GM18511 (cell line): Measurements from ENCODE around the gene VSTM2L.

Experiments
- ATAC-seq: cut with Tn5 transposase; IDR thresholded peaks from one replicate; pipeline ENCODE4 v1.9.1; 2021; ENCODE audit warnings: mild to moderate bottlenecking, moderate library complexity; ENCODE audit not compliant: unreplicated experiment

The VSTM2L gene

DNA sequence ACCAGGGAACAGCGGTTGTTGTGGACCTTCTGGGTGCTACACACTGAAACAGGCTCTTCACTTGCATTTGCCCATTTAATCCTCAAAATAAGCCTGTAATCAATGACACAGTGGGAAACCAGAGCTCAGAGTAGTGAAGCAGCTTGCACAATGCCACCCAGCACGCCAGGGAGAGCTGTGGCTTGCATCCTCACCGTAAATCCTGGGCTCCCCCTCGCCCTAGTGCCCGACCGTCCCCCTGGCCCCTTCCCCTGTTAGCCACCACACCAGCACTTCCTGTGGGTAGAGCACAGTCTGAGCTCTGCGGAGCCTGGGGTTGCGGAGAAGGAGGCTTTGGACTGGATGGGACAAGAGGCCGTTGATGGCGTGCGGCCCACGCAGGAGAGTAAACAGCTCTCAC, 14.5 kb downstream of the VSTM2L start:
- no peak for ATAC-seq

- no peak for ATAC-seq
Observed at GRCh38 chr20:37918035-37918434, 15.1 kb downstream of the VSTM2L start.

DNA sequence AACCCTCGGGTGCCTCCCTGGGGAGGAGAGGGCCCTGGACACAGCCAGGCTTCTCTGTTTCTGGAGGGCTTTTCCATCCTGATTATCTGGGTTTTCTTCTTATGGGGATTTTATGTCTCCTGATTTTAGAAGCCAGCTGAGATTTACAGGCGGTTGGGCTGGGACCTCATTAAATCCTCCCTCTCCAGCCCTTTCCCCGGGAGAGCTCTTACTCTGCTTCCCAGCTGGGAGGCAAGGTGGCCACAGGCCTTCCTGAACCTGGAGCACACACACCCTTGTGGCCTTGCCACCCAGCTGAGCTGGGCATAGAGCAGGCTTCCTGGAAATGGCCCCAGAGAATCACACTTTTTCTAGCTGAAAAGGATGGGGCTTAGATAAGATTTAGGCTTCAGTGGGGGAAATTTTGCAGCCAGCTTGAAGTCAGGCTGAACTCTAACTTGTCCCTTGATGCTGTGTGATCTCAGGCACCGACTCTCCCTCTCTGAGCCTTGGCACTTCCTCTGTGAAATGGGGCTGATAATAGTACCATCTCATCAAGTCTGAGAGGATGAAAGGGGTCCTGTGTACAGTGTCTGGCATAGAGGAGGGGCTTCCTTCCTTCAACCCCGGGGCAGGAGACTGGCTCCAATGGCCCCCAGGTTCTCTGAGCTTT, 16.6 kb downstream of the VSTM2L start:
- ATAC-seq: no peak

DNA sequence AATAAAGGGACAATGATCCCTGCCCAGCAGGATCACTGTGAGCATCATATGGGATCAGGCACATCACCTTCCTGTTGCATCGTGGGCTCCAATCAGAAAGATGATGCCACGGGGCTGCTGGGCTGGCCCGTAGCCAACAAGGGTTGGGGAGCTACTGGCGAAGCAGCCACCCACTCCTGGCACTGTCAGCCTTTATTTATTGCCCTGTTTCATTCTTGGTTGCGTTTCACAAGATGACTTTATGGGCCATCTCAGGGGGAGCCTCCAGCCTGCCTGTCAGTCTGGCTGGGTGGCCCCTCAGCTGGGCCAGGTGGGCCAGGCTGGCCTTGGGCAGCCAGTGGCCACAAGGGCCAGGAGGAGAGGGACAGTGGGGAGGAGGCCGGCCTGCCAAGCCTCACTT, 17.3 kb downstream of the VSTM2L start:
- ATAC-seq: no peak

DNA sequence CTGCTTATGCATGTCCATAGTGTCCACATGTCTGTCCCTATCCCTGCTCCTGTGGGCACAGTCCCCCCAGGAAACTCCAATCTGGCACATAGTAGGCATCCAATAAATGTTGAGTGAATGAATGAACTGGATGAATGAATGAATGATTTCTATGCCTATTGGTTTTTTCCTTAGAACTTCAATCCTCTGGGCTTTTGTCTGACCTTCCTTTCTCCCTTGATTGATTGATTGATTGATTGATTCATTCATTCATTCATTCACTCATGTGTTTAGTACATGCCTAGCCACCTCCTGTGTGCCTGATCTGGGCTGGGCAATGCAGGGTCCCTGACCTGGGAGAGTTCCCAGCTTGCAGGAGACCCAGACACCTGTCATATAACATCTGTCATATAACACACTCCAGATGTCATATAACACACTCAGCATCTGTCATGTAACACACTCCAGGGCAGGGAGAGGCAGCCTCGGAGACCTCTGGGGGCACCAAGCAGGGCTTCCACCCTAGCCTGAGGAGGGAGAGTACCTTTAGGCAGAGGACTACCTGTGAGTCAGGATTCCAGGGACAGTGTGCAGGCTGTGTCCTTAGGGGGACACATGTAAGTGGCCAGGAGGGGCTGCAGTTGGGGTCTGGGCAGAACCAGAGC, 17.9 kb downstream of the VSTM2L start:
- ATAC-seq: no peak

- ATAC-seq: peak; percentile 85
Observed at GRCh38 chr20:37921341-37921929, 18.5 kb downstream of the VSTM2L start.

DNA sequence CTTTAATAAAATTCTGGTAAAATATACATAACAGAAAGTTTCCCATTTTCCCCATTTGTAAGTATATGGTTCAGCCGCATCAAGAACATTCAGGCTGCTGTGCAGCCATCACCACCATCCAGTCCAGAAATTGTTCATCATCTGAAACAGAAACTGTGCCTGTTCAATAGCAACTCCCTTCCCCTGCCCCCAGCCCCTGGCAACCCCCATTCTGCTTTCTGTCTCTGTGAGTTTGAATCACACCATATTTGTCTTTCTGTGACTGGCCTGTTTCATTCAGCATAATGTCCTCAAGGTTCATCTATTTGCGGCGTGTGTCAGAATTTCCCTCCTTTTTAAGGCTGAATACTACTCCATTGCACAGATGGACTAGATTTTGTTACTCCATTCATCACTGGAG, 19.1 kb downstream of the VSTM2L start:
- peak; percentile 79 for ATAC-seq

GRCh38 chr20:37925265-37926165, 22.6 kb downstream of the VSTM2L start:
- no peak for ATAC-seq

DNA sequence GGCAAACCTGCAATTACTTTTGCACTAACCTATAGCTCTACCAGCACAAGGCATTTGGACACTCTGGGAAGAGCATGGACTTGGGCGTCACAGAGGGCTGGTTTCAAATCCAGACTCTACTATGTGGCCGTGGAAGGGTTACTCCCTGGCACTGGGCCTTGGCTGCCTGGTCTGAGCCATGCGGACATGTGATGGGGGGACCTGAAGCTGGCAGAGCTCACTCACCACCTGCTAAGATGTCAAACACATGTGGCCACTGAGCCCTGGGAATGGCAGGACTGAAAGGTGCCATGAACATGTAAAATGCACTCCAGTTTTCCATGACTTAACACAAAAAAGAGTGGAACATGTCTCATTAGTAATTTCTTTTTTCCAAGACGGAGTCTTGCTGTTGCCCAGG, 23.7 kb downstream of the VSTM2L start:
- no peak for ATAC-seq

- ATAC-seq: no peak
Observed at GRCh38 chr20:37927410-37928095, 24.6 kb downstream of the VSTM2L start.

DNA sequence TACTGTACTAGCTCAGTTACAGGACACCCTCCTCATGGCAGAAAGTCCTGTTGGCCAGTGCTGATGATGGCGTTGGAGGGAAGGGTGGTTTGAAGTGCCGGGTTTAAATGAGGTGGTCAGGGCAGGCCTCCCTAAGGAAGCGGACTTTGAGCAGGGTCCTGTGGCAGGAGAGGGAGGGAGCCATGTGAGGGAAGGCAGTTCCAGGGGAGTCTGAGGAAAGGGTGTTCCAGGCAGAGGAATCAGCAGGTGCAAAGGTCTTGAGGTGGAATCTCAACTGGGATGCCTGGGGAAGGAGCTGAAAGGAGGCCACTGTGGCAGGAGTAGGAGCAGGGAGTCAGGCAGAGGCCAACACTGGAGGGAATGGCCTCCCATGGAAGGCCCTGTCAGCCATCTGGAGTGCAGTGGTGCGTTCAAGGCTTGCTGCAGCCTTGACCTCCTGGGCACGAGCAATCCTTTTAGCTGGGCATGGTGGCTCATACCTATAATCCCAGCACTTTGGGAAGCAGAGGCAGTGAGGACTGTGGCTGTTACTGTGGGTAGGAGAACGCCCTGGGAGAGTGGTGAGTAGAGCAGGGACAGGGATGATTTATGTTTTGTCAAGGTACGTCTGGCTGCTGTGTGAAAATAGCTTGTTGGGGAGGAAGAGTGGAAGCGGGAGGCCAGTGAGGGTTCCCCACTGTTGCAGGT, 26.2 kb downstream of the VSTM2L start:
- no peak for ATAC-seq

DNA sequence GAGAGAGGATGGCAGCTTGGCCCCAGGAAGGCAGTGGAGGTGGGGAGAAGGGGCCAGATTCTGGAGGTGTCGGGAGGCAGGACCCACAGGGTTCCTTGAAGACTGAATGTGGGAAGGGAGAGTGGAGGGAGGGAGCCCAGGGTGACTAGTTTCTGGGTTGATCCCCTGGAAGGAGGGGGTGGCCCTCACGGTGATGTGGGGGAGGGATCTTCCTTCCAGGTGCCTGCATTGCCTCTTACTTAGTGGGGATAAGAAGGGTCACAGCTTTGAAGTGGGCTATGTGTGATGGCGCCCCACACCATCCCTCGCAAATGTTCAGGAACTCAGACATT, 26.7 kb downstream of the VSTM2L start:
- ATAC-seq: no peak

GRCh38 chr20:37931153-37931922, 28.4 kb downstream of the VSTM2L start:
- ATAC-seq: no peak

GRCh38 chr20:37932074-37932473, 29.1 kb downstream of the VSTM2L start:
- ATAC-seq: no peak

- ATAC-seq: no peak
Observed at GRCh38 chr20:37932919-37933318, 30.0 kb downstream of the VSTM2L start.

- no peak for ATAC-seq
Observed at GRCh38 chr20:37933786-37934633, 31.1 kb downstream of the VSTM2L start.

DNA sequence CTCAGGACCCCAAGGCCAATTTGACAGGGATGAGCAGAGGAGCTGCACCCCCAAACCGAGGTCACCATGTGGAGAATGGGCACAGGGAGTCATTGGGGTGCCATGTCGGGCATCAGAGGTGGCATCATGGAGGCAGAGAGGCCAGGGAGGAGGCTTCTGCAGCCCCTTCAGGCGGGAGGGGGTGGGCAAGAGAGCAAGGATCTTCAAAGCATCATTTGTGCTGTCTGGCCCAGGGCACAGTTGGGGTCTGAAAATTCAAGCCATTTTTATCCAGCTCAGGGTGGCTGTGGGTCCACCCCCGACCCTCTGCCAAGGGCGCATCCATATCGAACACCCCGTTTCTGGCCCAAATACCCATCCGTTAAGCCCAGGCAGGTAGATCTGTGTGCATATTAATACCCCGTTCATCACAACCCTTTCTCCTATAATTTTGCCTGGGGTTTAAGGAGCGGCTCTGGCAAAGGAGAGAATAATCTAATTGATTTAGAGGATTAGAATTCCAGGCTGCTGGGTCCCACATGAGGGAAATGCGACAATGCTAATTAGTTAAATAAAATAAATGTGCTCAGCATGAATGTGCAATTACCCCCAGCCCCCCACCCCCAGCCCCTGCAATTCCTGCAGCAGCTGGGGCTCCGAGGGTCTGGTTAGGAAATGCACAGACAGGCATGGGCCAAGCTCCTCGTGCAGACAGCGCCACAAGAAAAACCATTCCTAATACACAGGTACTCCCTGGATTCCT, 31.9 kb downstream of the VSTM2L start:
- ATAC-seq: no peak

DNA sequence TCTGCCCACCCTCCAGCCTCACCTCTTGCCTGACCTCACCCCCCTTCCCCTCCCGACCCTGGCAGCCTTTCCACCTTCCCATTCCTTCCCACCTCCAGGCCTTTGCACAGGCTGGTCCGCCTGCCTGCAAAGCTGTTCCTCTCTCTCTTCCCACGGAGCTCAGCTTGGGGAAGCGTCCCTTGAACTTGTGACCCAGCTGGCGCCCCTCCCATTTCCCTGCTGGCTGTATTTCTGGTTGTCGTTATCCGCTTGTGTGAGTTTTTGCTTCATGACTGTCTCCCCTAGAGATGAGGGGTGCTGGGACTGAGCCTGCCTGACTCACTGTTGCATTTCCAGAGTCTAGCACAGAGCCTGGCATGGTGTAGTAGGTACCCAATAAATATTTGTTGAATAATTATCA, 32.5 kb downstream of the VSTM2L start:
- ATAC-seq: no peak
